Measurements from ENCODE around the gene TRIP13. TPM values are rescaled to one million over a fixed set of nuclear protein-coding genes. Genes with fewer than 3 reads are reported as not detected.
"Not testable (repeated sequence)": the region's sequence is repeated elsewhere in the genome, so short reads cannot be mapped to it uniquely, and the experiment has no call there.

The TRIP13 gene
- total and polyA plus RNA-seq, 4 experiments from 2014 or later = 0.39 to 1.0 (median 0.69) TPM; not detected in 1

DNA sequence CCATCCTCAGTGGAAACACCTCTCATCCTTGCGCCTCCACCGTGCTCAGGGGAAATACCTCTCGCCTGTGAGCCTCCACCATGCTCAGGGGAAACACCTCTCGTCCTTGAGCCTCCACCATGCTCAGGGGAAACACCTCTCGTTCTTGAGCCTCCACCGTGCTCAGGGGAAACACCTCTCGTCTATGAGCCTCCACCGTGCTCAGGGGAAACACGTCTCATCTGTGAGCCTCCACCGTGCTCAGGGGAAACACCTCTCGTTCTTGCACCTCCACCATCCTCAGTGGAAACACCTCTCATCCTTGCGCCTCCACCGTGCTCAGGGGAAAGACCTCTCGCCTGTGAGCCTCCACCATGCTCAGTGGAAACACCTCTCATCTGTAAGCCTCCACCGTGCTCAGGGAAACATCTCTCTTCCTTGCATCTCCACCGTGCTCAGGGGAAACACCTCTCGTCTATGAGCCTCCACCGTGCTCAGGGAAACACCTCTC, 46.0 kb upstream of the TRIP13 start:
- intact Hi-C loops (cut with micrococcal nuclease) = loop anchor here (2.0 kb wide), 1 partner anchor 88 kb away; no protein-coding TSS in a partner anchor

DNA sequence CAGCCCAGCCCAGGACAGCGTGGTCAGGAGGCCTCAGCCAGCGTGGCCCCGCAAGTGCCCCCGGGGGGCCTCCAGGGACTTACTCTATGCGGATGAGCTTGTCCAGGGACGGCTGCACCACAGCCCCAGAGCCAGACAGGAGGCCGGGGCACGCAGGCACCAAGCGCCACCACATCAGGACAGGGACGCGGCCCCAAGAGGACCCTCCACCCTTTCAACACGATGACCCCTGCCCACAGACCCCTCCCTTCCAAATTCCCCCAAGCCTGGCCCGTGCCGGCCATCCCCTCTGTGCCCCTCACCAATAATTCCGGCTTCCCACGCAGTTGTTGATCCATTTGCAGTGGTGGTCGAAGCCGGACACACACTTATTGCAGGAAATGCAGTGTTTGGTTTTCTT, 45.5 kb upstream of the TRIP13 start:
- H3K4me3 Mint-ChIP-seq; CTCF ChIA-PET (ENCODE audit: partially characterized antibody); H3K4me3 ChIP-seq (ENCODE audit: low read length in 2 of 2); H3K4me1 ChIP-seq (ENCODE audit: insufficient read depth, low read length); H3K36me3 ChIP-seq (ENCODE audit: insufficient read depth, low read length); H3K27ac ChIP-seq (ENCODE audit: low read depth, low read length); H3K9me3 ChIP-seq (ENCODE audit: control insufficient read depth in 1 of 2, low read length in 2 of 2); H3K36me3 Mint-ChIP-seq; H3K9me3 Mint-ChIP-seq; H3K27me3 ChIP-seq (ENCODE audit: insufficient read depth, low read length); POLR2A ChIA-PET (ENCODE audit: partially characterized antibody); H3K27me3 Mint-ChIP-seq; H3K4me1 Mint-ChIP-seq: not testable (repeated sequence)
- DNase-seq = peak in 1 of 5 donors; percentile 24
- peak overlapping the region in 3 of 7 donors; percentile 54 to 83 (median 81) for H3K27ac Mint-ChIP-seq
- intact Hi-C loops (cut with micrococcal nuclease) = loop anchor here (2.0 kb wide), 1 partner anchor 88 kb away; no protein-coding TSS in a partner anchor

More for the DNA sequence above, 46.0 kb upstream of the TRIP13 start:
- H3K4me3 ChIP-seq (ENCODE audit: low read length in 2 of 2); H3K27me3 ChIP-seq (ENCODE audit: insufficient read depth, low read length); H3K9me3 ChIP-seq (ENCODE audit: control insufficient read depth in 1 of 2, low read length in 2 of 2); H3K4me1 Mint-ChIP-seq; H3K36me3 Mint-ChIP-seq; H3K27ac ChIP-seq (ENCODE audit: low read depth, low read length); CTCF ChIA-PET (ENCODE audit: partially characterized antibody); H3K4me1 ChIP-seq (ENCODE audit: insufficient read depth, low read length); H3K36me3 ChIP-seq (ENCODE audit: insufficient read depth, low read length); H3K9me3 Mint-ChIP-seq; H3K27me3 Mint-ChIP-seq; POLR2A ChIA-PET (ENCODE audit: partially characterized antibody): not testable (repeated sequence)
- peak overlapping the region; percentile 5 to 83 (median 71) for H3K27ac Mint-ChIP-seq
- DNase-seq = peak in 1 of 5 donors; percentile 83
- H3K4me3 Mint-ChIP-seq = peak overlapping the region in 3 of 8 donors; percentile 5 to 36 (median 10)

DNA sequence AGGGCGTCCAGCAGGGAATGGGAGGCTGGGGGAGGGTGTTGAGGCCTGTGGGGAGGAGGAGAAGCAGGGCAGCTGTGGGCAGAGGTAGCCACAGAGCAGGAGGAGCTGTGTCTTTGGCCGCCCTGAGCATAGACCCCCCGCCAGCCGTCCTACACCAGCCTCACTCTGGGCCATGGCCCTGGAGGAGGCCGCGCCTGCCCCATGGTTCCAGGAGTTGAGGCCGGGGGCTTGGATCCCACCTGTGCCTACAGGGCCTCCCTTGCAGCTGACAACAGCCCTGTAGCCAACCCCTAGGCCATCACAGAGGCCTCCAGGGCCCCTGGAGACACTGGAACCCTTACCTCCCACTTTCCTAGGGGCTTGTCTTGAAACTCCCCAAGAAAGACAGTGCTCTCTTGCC, 44.9 kb upstream of the TRIP13 start:
- not testable (repeated sequence) for H3K4me3 Mint-ChIP-seq, H3K36me3 Mint-ChIP-seq

DNA sequence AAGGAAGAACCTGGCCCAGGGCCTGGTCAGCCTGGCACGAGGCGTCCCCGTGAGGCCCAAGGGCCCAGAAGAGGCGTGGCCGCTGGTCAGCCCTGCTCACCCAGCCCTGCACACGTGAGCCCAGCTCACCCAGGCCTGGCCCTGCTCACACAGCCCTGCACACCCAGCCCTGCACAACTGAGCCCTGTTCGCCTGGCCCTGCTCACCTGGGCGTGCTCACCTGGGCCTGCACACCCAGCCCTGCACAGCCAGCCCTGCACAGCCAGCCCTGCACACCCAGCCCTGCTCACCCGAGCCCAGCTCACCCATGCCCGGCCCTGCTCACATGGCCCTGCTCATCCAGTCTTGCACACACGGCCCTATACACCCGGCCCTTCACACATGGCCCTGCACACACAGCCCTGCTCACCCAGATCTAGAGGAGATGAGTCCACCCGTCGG, 44.0 kb upstream of the TRIP13 start:
- intact Hi-C loops (cut with micrococcal nuclease) = no loop called here
- no peak for DNase-seq
- no peak overlapping the region for H3K4me3 ChIP-seq (ENCODE audit: low read length in 2 of 2)

More for the DNA sequence above, 44.9 kb upstream of the TRIP13 start:
- peaks cover 7 to 12% (median 7%) of the 10 kb centered on the region in 4 donors for H3K4me1 Mint-ChIP-seq
- peak in 1 of 5 donors; percentile 3 for DNase-seq
- H3K9me3 Mint-ChIP-seq; H3K27me3 Mint-ChIP-seq; H3K27me3 ChIP-seq (ENCODE audit: insufficient read depth, low read length); H3K4me1 ChIP-seq (ENCODE audit: insufficient read depth, low read length); H3K4me3 ChIP-seq (ENCODE audit: low read length in 2 of 2); POLR2A ChIA-PET (ENCODE audit: partially characterized antibody); H3K27ac Mint-ChIP-seq; H3K9me3 ChIP-seq (ENCODE audit: control insufficient read depth in 1 of 2, low read length in 2 of 2); CTCF ChIA-PET (ENCODE audit: partially characterized antibody); H3K27ac ChIP-seq (ENCODE audit: low read depth, low read length); H3K36me3 ChIP-seq (ENCODE audit: insufficient read depth, low read length): not testable (repeated sequence)
- intact Hi-C loops (cut with micrococcal nuclease) = loop anchor here (2.0 kb wide), 1 partner anchor 89 kb away; no protein-coding TSS in a partner anchor

DNA sequence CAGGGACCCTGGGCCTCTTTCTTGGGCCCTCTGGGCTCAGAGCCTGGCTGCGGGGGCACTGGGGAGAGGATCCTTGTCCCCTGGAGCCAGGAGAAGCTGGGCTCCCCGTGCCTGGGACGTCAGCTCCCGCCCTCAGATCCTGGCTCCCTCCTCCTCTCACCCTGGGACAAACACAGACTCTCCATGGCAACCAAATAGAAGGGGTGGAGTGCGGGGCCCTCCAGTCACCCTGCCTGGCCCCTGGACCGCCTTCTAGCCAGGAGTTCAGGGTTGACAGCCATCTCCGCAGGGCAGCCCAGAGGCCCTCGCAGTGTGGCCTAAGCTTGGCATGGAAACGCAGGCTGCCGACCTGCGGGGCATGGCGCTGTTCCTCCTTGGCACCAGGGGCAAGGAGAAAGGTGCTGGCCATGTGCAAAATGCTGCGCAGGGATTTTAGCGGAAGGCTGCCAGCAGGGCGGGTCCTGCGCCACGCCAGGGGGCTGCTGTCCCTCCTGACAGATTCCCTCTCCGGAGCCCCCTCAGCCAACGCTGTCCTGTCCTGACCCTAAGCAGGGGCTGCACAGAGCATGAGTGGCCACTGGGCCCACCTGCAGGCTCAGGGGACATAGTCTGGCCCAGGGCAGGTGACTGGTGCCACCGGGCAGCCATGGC, 42.9 kb upstream of the TRIP13 start:
- CTCF ChIA-PET (ENCODE audit: partially characterized antibody) = no interaction called here
- Histone ChIP-seq H3K27me3 (ENCODE audit: insufficient read depth, low read length) (no peaks in the 10 kb centered on the region), H3K9me3 (ENCODE audit: control insufficient read depth in 1 of 2, low read length in 2 of 2) (no peaks in the 10 kb centered on the region), H3K4me3 (ENCODE audit: low read length in 2 of 2) (no peak overlapping the region), H3K27ac (ENCODE audit: low read depth, low read length) (no peak overlapping the region), H3K36me3 (ENCODE audit: insufficient read depth, low read length) (no peaks in the 10 kb centered on the region), H3K4me1 (ENCODE audit: insufficient read depth, low read length) (no peaks in the 10 kb centered on the region)
- intact Hi-C loops (cut with micrococcal nuclease) = no loop called here
- peak in 2 of 5 donors; percentile 22 to 46 for DNase-seq
- Mint-ChIP-seq H3K27me3 (peaks cover 0 to 6% of the 10 kb centered on the region in 2 donors), H3K36me3 (peaks cover 0 to 4% of the 10 kb centered on the region in 2 donors), H3K4me3 (no peak overlapping the region), H3K27ac (no peak overlapping the region), H3K4me1 (peaks cover 7 to 12% (median 7%) of the 10 kb centered on the region in 4 donors), H3K9me3 (no peaks in the 10 kb centered on the region)
- POLR2A ChIA-PET (ENCODE audit: partially characterized antibody) = no interaction called here

More for the DNA sequence above, 44.0 kb upstream of the TRIP13 start:
- peaks cover 7 to 12% (median 7%) of the 10 kb centered on the region in 4 donors for H3K4me1 Mint-ChIP-seq
- H3K27me3 Mint-ChIP-seq = peaks cover 0 to 6% of the 10 kb centered on the region in 2 donors
- Histone ChIP-seq H3K27ac (ENCODE audit: low read depth, low read length) (no peak overlapping the region), H3K27me3 (ENCODE audit: insufficient read depth, low read length) (no peaks in the 10 kb centered on the region), H3K4me1 (ENCODE audit: insufficient read depth, low read length) (no peaks in the 10 kb centered on the region), H3K36me3 (ENCODE audit: insufficient read depth, low read length) (no peaks in the 10 kb centered on the region), H3K9me3 (ENCODE audit: control insufficient read depth in 1 of 2, low read length in 2 of 2) (no peaks in the 10 kb centered on the region)
- POLR2A ChIA-PET (ENCODE audit: partially characterized antibody) = no interaction called here
- H3K27ac Mint-ChIP-seq = no peak overlapping the region
- H3K9me3 Mint-ChIP-seq = no peaks in the 10 kb centered on the region
- CTCF ChIA-PET (ENCODE audit: partially characterized antibody) = no interaction called here
- peaks cover 0 to 4% of the 10 kb centered on the region in 2 donors for H3K36me3 Mint-ChIP-seq
- H3K4me3 Mint-ChIP-seq = no peak overlapping the region

DNA sequence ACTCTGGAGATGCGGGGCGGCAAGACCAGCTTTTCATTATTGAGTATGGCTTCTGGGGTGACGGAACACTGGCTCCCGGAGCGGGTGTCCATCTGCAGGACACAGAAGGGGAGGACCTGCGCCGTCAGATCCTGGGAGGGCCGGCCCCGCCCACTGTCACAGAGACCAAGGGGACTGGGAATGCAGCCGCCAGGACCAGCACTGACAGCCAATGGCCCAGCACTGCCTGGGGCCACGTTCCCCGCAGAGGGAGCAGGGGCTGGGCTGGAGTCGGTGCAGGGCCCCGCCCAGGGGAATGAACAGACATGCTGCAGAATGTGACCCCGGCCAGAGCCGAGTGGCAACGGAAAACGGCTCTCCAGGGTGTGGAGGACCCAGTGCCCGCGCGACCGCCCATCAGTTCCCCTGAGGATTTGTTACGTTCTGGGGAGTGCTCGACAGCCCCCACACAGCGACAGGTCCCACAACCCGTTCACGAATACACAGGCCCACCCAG, 42.1 kb upstream of the TRIP13 start, which contains the start of gene ZDHHC11:
Gene ZDHHC11, minus strand, starts transcription at position 476 of the 496 bp plus-strand sequence. Its CDS starts 384 bp downstream, at position 92.
- H3K27me3 Mint-ChIP-seq = peaks cover 0 to 6% of the 10 kb centered on the region in 2 donors
- no peak within 1 kb of the TSS for H3K27ac ChIP-seq (ENCODE audit: low read depth, low read length)
- ChIA-PET POLR2A (ENCODE audit: partially characterized antibody) (no interaction called here), CTCF (ENCODE audit: partially characterized antibody) (no interaction called here)
- no peaks in the 10 kb centered on the region for H3K27me3 ChIP-seq (ENCODE audit: insufficient read depth, low read length)
- H3K4me3 ChIP-seq (ENCODE audit: low read length in 2 of 2) = no peak within 1 kb of the TSS
- no peaks in the 10 kb centered on the region for H3K36me3 ChIP-seq (ENCODE audit: insufficient read depth, low read length)
- H3K4me1 ChIP-seq (ENCODE audit: insufficient read depth, low read length) = no peaks in the 10 kb centered on the region
- intact Hi-C loops (cut with micrococcal nuclease) = no loop called here
- no peak for DNase-seq
- peaks cover 7 to 12% (median 7%) of the 10 kb centered on the region in 4 donors for H3K4me1 Mint-ChIP-seq
- H3K36me3 Mint-ChIP-seq = peaks cover 0 to 4% of the 10 kb centered on the region in 2 donors
- no peaks in the 10 kb centered on the region for H3K9me3 Mint-ChIP-seq
- H3K27ac Mint-ChIP-seq = no peak within 1 kb of the TSS
- no peak within 1 kb of the TSS for H3K4me3 Mint-ChIP-seq
- H3K9me3 ChIP-seq (ENCODE audit: control insufficient read depth in 1 of 2, low read length in 2 of 2) = no peaks in the 10 kb centered on the region

DNA sequence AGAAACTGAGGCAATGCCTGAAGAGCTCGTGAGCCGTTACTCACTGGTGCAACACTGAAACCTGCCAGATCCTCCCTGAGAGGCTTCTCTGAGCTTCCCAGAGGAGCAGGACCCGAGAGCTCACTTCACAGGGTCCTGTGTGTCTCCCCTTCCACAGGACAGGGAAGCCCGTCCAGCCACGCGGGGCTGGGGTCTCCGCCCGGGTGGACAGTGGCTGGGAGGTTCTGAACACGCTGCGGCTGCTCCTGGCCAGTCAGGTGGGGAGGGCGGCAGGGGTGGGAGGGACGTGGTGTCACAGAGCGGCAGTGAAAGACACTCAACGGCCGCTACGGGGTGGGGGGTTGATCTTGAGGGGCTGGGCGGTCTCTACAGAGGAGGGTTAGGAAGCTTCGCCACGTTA, 41.6 kb upstream of the TRIP13 start:
- no peaks in the 10 kb centered on the region for H3K9me3 ChIP-seq (ENCODE audit: control insufficient read depth in 1 of 2, low read length in 2 of 2)
- Mint-ChIP-seq H3K4me1 (peaks cover 7 to 12% (median 7%) of the 10 kb centered on the region in 4 donors), H3K27me3 (peaks cover 0 to 6% of the 10 kb centered on the region in 2 donors), H3K9me3 (no peaks in the 10 kb centered on the region), H3K4me3 (no peak overlapping the region), H3K27ac (no peak overlapping the region), H3K36me3 (peaks cover 0 to 4% of the 10 kb centered on the region in 2 donors)
- DNase-seq = no peak
- no peak overlapping the region for H3K4me3 ChIP-seq (ENCODE audit: low read length in 2 of 2)
- no peak overlapping the region for H3K27ac ChIP-seq (ENCODE audit: low read depth, low read length)
- ChIA-PET CTCF (ENCODE audit: partially characterized antibody) (no interaction called here), POLR2A (ENCODE audit: partially characterized antibody) (no interaction called here)
- no peaks in the 10 kb centered on the region for H3K27me3 ChIP-seq (ENCODE audit: insufficient read depth, low read length)
- H3K36me3 ChIP-seq (ENCODE audit: insufficient read depth, low read length) = no peaks in the 10 kb centered on the region
- intact Hi-C loops (cut with micrococcal nuclease) = no loop called here
- no peaks in the 10 kb centered on the region for H3K4me1 ChIP-seq (ENCODE audit: insufficient read depth, low read length)
